SIG-M5 treated with dmso at 0.1 percent for 504 hours (cell line): ENCODE results near the gene RCOR1.
A peak's percentile ranks its signal among the peaks of the same experiment; 100 is the strongest.
"Not testable (repeated sequence)": the region's sequence is repeated elsewhere in the genome, so short reads cannot be mapped to it uniquely, and the experiment has no call there.

ENCODE experiments used
- DNase-seq: peaks from one replicate; lab custom pipeline; 2025; ENCODE audit not compliant: unreplicated experiment; lab: John Stamatoyannopoulos, UW

Gene RCOR1

GRCh38 chr14:102591372-102591943 lies 991 bp upstream of the RCOR1 start:
- peak; percentile 50 for DNase-seq

- DNase-seq, result peak; percentile 42
Measured at GRCh38 chr14:102592763-102593060, 263 bp downstream of the RCOR1 start.

GRCh38 chr14:102593061-102593824 lies 794 bp downstream of the RCOR1 start:
- DNase-seq, result peak; percentile 32

GRCh38 chr14:102593825-102594137 lies 1.3 kb downstream of the RCOR1 start:
- DNase-seq, result peak; percentile 68

GRCh38 chr14:102594514-102595175 lies 2.2 kb downstream of the RCOR1 start:
- peak; percentile 94 for DNase-seq

GRCh38 chr14:102601378-102601925 lies 9.0 kb downstream of the RCOR1 start:
- no peak for DNase-seq

GRCh38 chr14:102602421-102603292 lies 10.2 kb downstream of the RCOR1 start:
- no peak for DNase-seq

GRCh38 chr14:102603293-102603907 lies 11.0 kb downstream of the RCOR1 start:
- DNase-seq, result no peak

GRCh38 chr14:102604183-102604582 lies 11.7 kb downstream of the RCOR1 start:
- no peak for DNase-seq

GRCh38 chr14:102605029-102605428 lies 12.6 kb downstream of the RCOR1 start:
- DNase-seq, result peak; percentile 32

GRCh38 chr14:102606296-102606695 lies 13.8 kb downstream of the RCOR1 start:
- no peak for DNase-seq

GRCh38 chr14:102608064-102608446 lies 15.6 kb downstream of the RCOR1 start:
- DNase-seq, result no peak

GRCh38 chr14:102610968-102611811 lies 18.7 kb downstream of the RCOR1 start:
- no peak for DNase-seq

GRCh38 chr14:102616318-102616717 lies 23.9 kb downstream of the RCOR1 start:
- DNase-seq, result no peak

- DNase-seq, result no peak
Measured at GRCh38 chr14:102616799-102617198, 24.4 kb downstream of the RCOR1 start.

- not testable (repeated sequence) for DNase-seq
Measured at GRCh38 chr14:102619012-102619411, 26.6 kb downstream of the RCOR1 start.

GRCh38 chr14:102620413-102620812 lies 28.0 kb downstream of the RCOR1 start:
- no peak for DNase-seq

- DNase-seq, result no peak
Measured at GRCh38 chr14:102622262-102622885, 29.9 kb downstream of the RCOR1 start.

- no peak for DNase-seq
Measured at GRCh38 chr14:102624666-102625065, 32.2 kb downstream of the RCOR1 start.
